Measurements from ENCODE around the gene ADAMTS17.

ADAMTS17 gene

GRCh38 chr15:100043692-100044091 lies 298.1 kb downstream of the ADAMTS17 start:
- H3K27ac ChIP-seq (ENCODE audit: low read depth, low read length), result no peak overlapping the region
- no peaks in the 10 kb centered on the region for H3K36me3 ChIP-seq (ENCODE audit: control insufficient read depth in 1 of 2, insufficient read depth in 2 of 2, low read length in 2 of 2)
- no peak overlapping the region for H4K8ac ChIP-seq (ENCODE audit: low read depth, low read length)
- no peak overlapping the region for H4K91ac ChIP-seq (ENCODE audit: low read depth, low read length)
- H3K79me2 ChIP-seq (ENCODE audit: control insufficient read depth, insufficient read depth, low read length, poor library complexity), result no peaks in the 10 kb centered on the region
- no peak overlapping the region for H3K4ac ChIP-seq (ENCODE audit: low read depth, low read length)
- peaks cover 2% of the 10 kb centered on the region in 2 experiments for H3K4me1 ChIP-seq (ENCODE audit: control insufficient read depth in 1 of 2, insufficient read depth in 2 of 2, low read length in 2 of 2)
- peak in 1 of 2 donors; percentile 12 for DNase-seq
- H3K27me3 ChIP-seq (ENCODE audit: insufficient read depth, low read length), result no peaks in the 10 kb centered on the region
- H3K79me1 ChIP-seq (ENCODE audit: low read length), result no peaks in the 10 kb centered on the region
- H3K9ac ChIP-seq (ENCODE audit: low read length), result no peak overlapping the region
- no peak overlapping the region for H3K18ac ChIP-seq (ENCODE audit: low read length)
- no peak overlapping the region for H2BK5ac ChIP-seq (ENCODE audit: low read depth, low read length, poor library complexity)
- no peak overlapping the region for H4K12ac ChIP-seq (ENCODE audit: low read depth, low read length)
- H3K23ac ChIP-seq (ENCODE audit: low read length), result no peak overlapping the region
- no CpG with 5 or more reads among the region's 6 CpGs for WGBS (ENCODE audit: extremely low coverage, insufficient coverage, insufficient read length)
- H2AK5ac ChIP-seq (ENCODE audit: low read length), result no peak overlapping the region
- no peak overlapping the region for H2AFZ ChIP-seq (ENCODE audit: insufficient read depth, low read length, poor library complexity)
- H3K14ac ChIP-seq (ENCODE audit: low read length), result no peak overlapping the region
- no peak overlapping the region for H2BK120ac ChIP-seq (ENCODE audit: insufficient read depth, low read length, poor library complexity)
- H3K4me2 ChIP-seq (ENCODE audit: low read length), result no peak overlapping the region
- H3K4me3 ChIP-seq (ENCODE audit: low read depth, low read length), result no peak overlapping the region
- H2BK12ac ChIP-seq (ENCODE audit: low read length), result no peak overlapping the region
- no peaks in the 10 kb centered on the region for H3K9me3 ChIP-seq (ENCODE audit: insufficient read depth, low read depth, low read length)

DNA sequence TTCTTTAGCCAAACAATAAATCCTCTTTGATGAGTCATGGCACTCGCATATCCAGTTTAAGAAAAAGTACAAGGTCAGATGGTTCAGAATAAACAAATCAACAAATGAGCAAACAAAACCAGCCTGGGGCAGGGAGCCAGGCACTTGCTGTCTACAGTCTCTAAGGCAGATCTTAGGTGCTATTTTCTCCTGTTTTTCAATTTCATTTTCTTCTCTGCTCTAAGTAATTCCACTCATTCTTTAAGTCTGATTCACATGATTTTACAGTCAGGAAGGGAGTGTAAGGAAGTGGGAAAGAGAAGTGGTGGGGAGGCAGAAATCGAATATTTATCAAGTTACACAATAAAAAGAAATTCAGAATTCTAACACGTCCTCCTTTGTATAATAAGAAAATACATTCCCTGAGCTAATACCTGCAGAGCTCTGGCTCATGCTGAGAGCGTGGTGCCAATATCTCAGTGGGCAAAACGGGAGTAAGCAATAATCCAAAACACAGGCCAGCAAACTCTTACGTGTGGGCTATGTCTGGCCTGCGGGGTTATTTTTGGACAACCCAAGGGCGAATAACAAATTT lies 298.6 kb downstream of the ADAMTS17 start:
- H3K4me3 ChIP-seq (ENCODE audit: low read depth, low read length), result no peak overlapping the region
- H2AFZ ChIP-seq (ENCODE audit: insufficient read depth, low read length, poor library complexity), result no peak overlapping the region
- H3K9ac ChIP-seq (ENCODE audit: low read length), result no peak overlapping the region
- no peak overlapping the region for H4K12ac ChIP-seq (ENCODE audit: low read depth, low read length)
- no peak overlapping the region for H3K4me2 ChIP-seq (ENCODE audit: low read length)
- no peak overlapping the region for H2BK12ac ChIP-seq (ENCODE audit: low read length)
- no peaks in the 10 kb centered on the region for H3K9me3 ChIP-seq (ENCODE audit: insufficient read depth, low read depth, low read length)
- WGBS (ENCODE audit: extremely low coverage, insufficient coverage, insufficient read length), result no CpG with 5 or more reads among the region's 8 CpGs
- peaks cover 2% of the 10 kb centered on the region in 2 experiments for H3K4me1 ChIP-seq (ENCODE audit: control insufficient read depth in 1 of 2, insufficient read depth in 2 of 2, low read length in 2 of 2)
- H2BK5ac ChIP-seq (ENCODE audit: low read depth, low read length, poor library complexity), result no peak overlapping the region
- H3K27ac ChIP-seq (ENCODE audit: low read depth, low read length), result no peak overlapping the region
- no peak overlapping the region for H3K14ac ChIP-seq (ENCODE audit: low read length)
- no peak overlapping the region for H4K91ac ChIP-seq (ENCODE audit: low read depth, low read length)
- H3K27me3 ChIP-seq (ENCODE audit: insufficient read depth, low read length), result no peaks in the 10 kb centered on the region
- no peak overlapping the region for H3K23ac ChIP-seq (ENCODE audit: low read length)
- H3K18ac ChIP-seq (ENCODE audit: low read length), result no peak overlapping the region
- DNase-seq, result peak; percentile 48 to 69
- H3K79me2 ChIP-seq (ENCODE audit: control insufficient read depth, insufficient read depth, low read length, poor library complexity), result no peaks in the 10 kb centered on the region
- H3K4ac ChIP-seq (ENCODE audit: low read depth, low read length), result no peak overlapping the region
- H3K79me1 ChIP-seq (ENCODE audit: low read length), result no peaks in the 10 kb centered on the region
- no peak overlapping the region for H2AK5ac ChIP-seq (ENCODE audit: low read length)
- no peak overlapping the region for H4K8ac ChIP-seq (ENCODE audit: low read depth, low read length)
- H3K36me3 ChIP-seq (ENCODE audit: control insufficient read depth in 1 of 2, insufficient read depth in 2 of 2, low read length in 2 of 2), result no peaks in the 10 kb centered on the region
- H2BK120ac ChIP-seq (ENCODE audit: insufficient read depth, low read length, poor library complexity), result no peak overlapping the region

- no CpG with 5 or more reads among the region's 5 CpGs for WGBS (ENCODE audit: extremely low coverage, insufficient coverage, insufficient read length)
- no peak overlapping the region for H3K9ac ChIP-seq (ENCODE audit: low read length)
- H2AK5ac ChIP-seq (ENCODE audit: low read length), result no peak overlapping the region
- no peak overlapping the region for H2BK5ac ChIP-seq (ENCODE audit: low read depth, low read length, poor library complexity)
- no peak overlapping the region for H2AFZ ChIP-seq (ENCODE audit: insufficient read depth, low read length, poor library complexity)
- peaks cover 2% of the 10 kb centered on the region in 2 experiments for H3K4me1 ChIP-seq (ENCODE audit: control insufficient read depth in 1 of 2, insufficient read depth in 2 of 2, low read length in 2 of 2)
- no peak for DNase-seq
- no peak overlapping the region for H4K91ac ChIP-seq (ENCODE audit: low read depth, low read length)
- H3K36me3 ChIP-seq (ENCODE audit: control insufficient read depth in 1 of 2, insufficient read depth in 2 of 2, low read length in 2 of 2), result no peaks in the 10 kb centered on the region
- no peak overlapping the region for H3K14ac ChIP-seq (ENCODE audit: low read length)
- no peak overlapping the region for H3K4me2 ChIP-seq (ENCODE audit: low read length)
- no peak overlapping the region for H2BK12ac ChIP-seq (ENCODE audit: low read length)
- no peaks in the 10 kb centered on the region for H3K79me1 ChIP-seq (ENCODE audit: low read length)
- H3K18ac ChIP-seq (ENCODE audit: low read length), result no peak overlapping the region
- H4K8ac ChIP-seq (ENCODE audit: low read depth, low read length), result no peak overlapping the region
- no peak overlapping the region for H3K27ac ChIP-seq (ENCODE audit: low read depth, low read length)
- H4K12ac ChIP-seq (ENCODE audit: low read depth, low read length), result no peak overlapping the region
- H3K4me3 ChIP-seq (ENCODE audit: low read depth, low read length), result no peak overlapping the region
- H3K79me2 ChIP-seq (ENCODE audit: control insufficient read depth, insufficient read depth, low read length, poor library complexity), result no peaks in the 10 kb centered on the region
- H3K4ac ChIP-seq (ENCODE audit: low read depth, low read length), result no peak overlapping the region
- no peaks in the 10 kb centered on the region for H3K9me3 ChIP-seq (ENCODE audit: insufficient read depth, low read depth, low read length)
- no peak overlapping the region for H3K23ac ChIP-seq (ENCODE audit: low read length)
- H2BK120ac ChIP-seq (ENCODE audit: insufficient read depth, low read length, poor library complexity), result no peak overlapping the region
- no peaks in the 10 kb centered on the region for H3K27me3 ChIP-seq (ENCODE audit: insufficient read depth, low read length)
Observed at GRCh38 chr15:100042558-100042957, 299.2 kb downstream of the ADAMTS17 start.

GRCh38 chr15:100041127-100041828 lies 300.5 kb downstream of the ADAMTS17 start:
- DNase-seq, result no peak
- WGBS (ENCODE audit: extremely low coverage, insufficient coverage, insufficient read length), result no CpG with 5 or more reads among the region's 6 CpGs
- H3K14ac ChIP-seq (ENCODE audit: low read length), result no peak overlapping the region

More at GRCh38 chr15:100041127-100041828, 300.5 kb downstream of the ADAMTS17 start:
- no peak overlapping the region for H4K12ac ChIP-seq (ENCODE audit: low read depth, low read length)
- no peak overlapping the region for H3K27ac ChIP-seq (ENCODE audit: low read depth, low read length)
- H3K9me3 ChIP-seq (ENCODE audit: insufficient read depth, low read depth, low read length), result no peaks in the 10 kb centered on the region
- H2BK12ac ChIP-seq (ENCODE audit: low read length), result no peak overlapping the region
- H3K9ac ChIP-seq (ENCODE audit: low read length), result no peak overlapping the region
- H3K4me2 ChIP-seq (ENCODE audit: low read length), result no peak overlapping the region
- no peak overlapping the region for H3K23ac ChIP-seq (ENCODE audit: low read length)
- H3K79me2 ChIP-seq (ENCODE audit: control insufficient read depth, insufficient read depth, low read length, poor library complexity), result no peaks in the 10 kb centered on the region
- no peak overlapping the region for H3K4me3 ChIP-seq (ENCODE audit: low read depth, low read length)
- H3K79me1 ChIP-seq (ENCODE audit: low read length), result no peaks in the 10 kb centered on the region
- no peak overlapping the region for H3K18ac ChIP-seq (ENCODE audit: low read length)
- no peak overlapping the region for H3K4ac ChIP-seq (ENCODE audit: low read depth, low read length)
- no peak overlapping the region for H2BK120ac ChIP-seq (ENCODE audit: insufficient read depth, low read length, poor library complexity)
- H2AFZ ChIP-seq (ENCODE audit: insufficient read depth, low read length, poor library complexity), result no peak overlapping the region
- no peak overlapping the region for H4K8ac ChIP-seq (ENCODE audit: low read depth, low read length)
- peaks cover 2% of the 10 kb centered on the region in 2 experiments for H3K4me1 ChIP-seq (ENCODE audit: control insufficient read depth in 1 of 2, insufficient read depth in 2 of 2, low read length in 2 of 2)
- no peaks in the 10 kb centered on the region for H3K36me3 ChIP-seq (ENCODE audit: control insufficient read depth in 1 of 2, insufficient read depth in 2 of 2, low read length in 2 of 2)
- no peak overlapping the region for H4K91ac ChIP-seq (ENCODE audit: low read depth, low read length)
- no peak overlapping the region for H2BK5ac ChIP-seq (ENCODE audit: low read depth, low read length, poor library complexity)
- no peaks in the 10 kb centered on the region for H3K27me3 ChIP-seq (ENCODE audit: insufficient read depth, low read length)
- no peak overlapping the region for H2AK5ac ChIP-seq (ENCODE audit: low read length)
